Neuronal stem cell (in vitro differentiated cells): ENCODE data around the gene ARHGAP42.
A peak's percentile ranks its signal among the peaks of the same experiment; 100 is the strongest.

ENCODE experiments used
- DNase-seq: peaks from one replicate; pipeline ENCODE4 v3.0.0-alpha.2; 2013; ENCODE audit warnings: low spot score
- H2AFZ ChIP-seq: one replicate; pipeline ENCODE4 v1.6.1; 2013; ENCODE audit warnings: mild to moderate bottlenecking, low read length, inconsistent platforms
- H2AK5ac ChIP-seq: 2 replicates; pipeline ENCODE4 v1.6.1; 2013; ENCODE audit warnings: low read depth, mild to moderate bottlenecking, inconsistent platforms, low read length, moderate library complexity, mixed read lengths
- H2BK120ac ChIP-seq: 2 replicates; pipeline ENCODE4 v1.6.1; 2013; ENCODE audit warnings: low read depth, mild to moderate bottlenecking, inconsistent platforms, low read length, moderate library complexity, mixed read lengths
- H2BK12ac ChIP-seq: one replicate; pipeline ENCODE4 v1.6.1; 2013; ENCODE audit warnings: low read length, inconsistent platforms
- H2BK15ac ChIP-seq: 2 replicates; pipeline ENCODE4 v1.6.1; 2013; ENCODE audit warnings: mild to moderate bottlenecking, low read length, inconsistent platforms, mixed read lengths
- H2BK5ac ChIP-seq: one replicate; pipeline ENCODE4 v1.6.1; 2013; ENCODE audit warnings: inconsistent platforms, mild to moderate bottlenecking, low read length, moderate library complexity
- H3K14ac ChIP-seq: one replicate; pipeline ENCODE4 v1.6.1; 2013; ENCODE audit warnings: low read length, inconsistent platforms
- H3K18ac ChIP-seq: 2 replicates; pipeline ENCODE4 v1.6.1; 2013; ENCODE audit warnings: low read length, inconsistent platforms
- H3K23ac ChIP-seq: 2 replicates; pipeline ENCODE4 v1.6.1; 2013; ENCODE audit warnings: low read depth, mild to moderate bottlenecking, mixed read lengths, low read length, inconsistent platforms; ENCODE audit not compliant: poor library complexity
- H3K27ac ChIP-seq: replicated peaks from 3 replicates; pipeline ENCODE4 v1.5.1; 2013; ENCODE audit warnings: low read length, inconsistent platforms
- H3K27me3 ChIP-seq, 3 experiments: 2 replicates each; pipeline ENCODE4 v1.6.1; 2013; ENCODE audit warnings: low read length in 3 of 3, mild to moderate bottlenecking in 2 of 3, inconsistent platforms in 1 of 3, low read depth in 1 of 3, mixed read lengths in 1 of 3, moderate library complexity in 1 of 3; ENCODE audit not compliant: control insufficient read depth in 3 of 3, insufficient read depth in 3 of 3
- H3K36me3 ChIP-seq, 2 donors: replicated peaks in 1 of 2; 2 replicates each; pipeline ENCODE4 v1.6.1; 2013; ENCODE audit warnings: low read length in 2 of 2; ENCODE audit not compliant: control insufficient read depth in 2 of 2, insufficient read depth in 2 of 2
- H3K4ac ChIP-seq: 2 replicates; pipeline ENCODE4 v1.6.1; 2013; ENCODE audit warnings: inconsistent platforms, mild to moderate bottlenecking, low read length, moderate library complexity
- H3K4me1 ChIP-seq, 2 donors: 1 replicate in 1 of 2; 2 replicates in 1 of 2; pipeline ENCODE4 v1.6.1; 2013; ENCODE audit warnings: low read length in 2 of 2, low read depth in 1 of 2; ENCODE audit not compliant: control insufficient read depth in 2 of 2, insufficient read depth in 1 of 2
- H3K4me2 ChIP-seq: one replicate; pipeline ENCODE4 v1.6.1; 2013; ENCODE audit warnings: mild to moderate bottlenecking, low read length, inconsistent platforms; ENCODE audit not compliant: insufficient read depth, poor library complexity, severe bottlenecking
- H3K4me3 ChIP-seq, 2 donors: 2 replicates each; pipeline ENCODE4 v1.5.1; 2013; ENCODE audit warnings: low read length in 2 of 2, mild to moderate bottlenecking in 2 of 2, inconsistent platforms in 1 of 2, moderate library complexity in 1 of 2
- H3K79me1 ChIP-seq: one replicate; pipeline ENCODE4 v1.6.1; 2013; ENCODE audit warnings: low read depth, mild to moderate bottlenecking, inconsistent platforms, low read length, moderate library complexity
- H3K9ac ChIP-seq: one replicate; pipeline ENCODE4 v1.6.1; 2013; ENCODE audit warnings: mild to moderate bottlenecking, low read depth, low read length, inconsistent platforms; ENCODE audit not compliant: poor library complexity
- H3K9me3 ChIP-seq, 2 donors: replicated peaks in 1 of 2; 2 replicates each; pipeline versions ENCODE3 to v1.6.1; 2013; ENCODE audit warnings: low read length in 2 of 2, mild to moderate bottlenecking in 2 of 2, inconsistent platforms in 1 of 2, low read depth in 1 of 2, mixed read lengths in 1 of 2, moderate library complexity in 1 of 2; ENCODE audit not compliant: control insufficient read depth in 2 of 2, insufficient read depth in 1 of 2
- H4K8ac ChIP-seq: one replicate; pipeline ENCODE4 v1.6.1; 2013; ENCODE audit warnings: low read depth, mild to moderate bottlenecking, inconsistent platforms, low read length, moderate library complexity
- H4K91ac ChIP-seq: one replicate; pipeline ENCODE4 v1.6.1; 2013; ENCODE audit warnings: low read length, low read depth, mild to moderate bottlenecking, inconsistent platforms; ENCODE audit not compliant: poor library complexity
- WGBS, 2 donors: extraction: QIAGEN DNeasy Blood & Tissue Kit; methylation state at CpG; one replicate each; pipeline ENCODE4 v1.1.7; 2013; ENCODE audit warnings: missing lambda C conversion rate in 2 of 2, mixed read lengths in 1 of 2; ENCODE audit not compliant: insufficient read length in 2 of 2, insufficient replicate concordance in 1 of 2; ENCODE audit errors: extremely low coverage in 2 of 2; 5-methylcytosine and 5-hydroxymethylcytosine counted together

Gene ARHGAP42

GRCh38 chr11:100640071-100640470 is 47.0 kb upstream of the ARHGAP42 start:
- Histone ChIP-seq H3K14ac (no peak overlapping the region), H3K9ac (no peak overlapping the region), H2BK5ac (no peak overlapping the region), H4K8ac (no peak overlapping the region), H2AFZ (peak overlapping the region; percentile 33), H2BK120ac (no peak overlapping the region), H3K4me1 (peaks cover 3% of the 10 kb centered on the region in 2 donors), H3K9me3 (no peaks in the 10 kb centered on the region), H3K4me2 (no peak overlapping the region), H3K4me3 (no peak overlapping the region), H3K27me3 (no peaks in the 10 kb centered on the region), H2BK15ac (no peak overlapping the region), H3K18ac (no peak overlapping the region), H4K91ac (no peak overlapping the region), H2AK5ac (no peak overlapping the region), H3K4ac (no peak overlapping the region), H3K36me3 (no peaks in the 10 kb centered on the region), H3K79me1 (no peaks in the 10 kb centered on the region), H2BK12ac (no peak overlapping the region), H3K23ac (no peak overlapping the region), H3K27ac (no peak overlapping the region)
- no CpG with 5 or more reads among the region's 2 CpGs for WGBS, 2 donors
- no peak for DNase-seq

GRCh38 chr11:100640646-100641045 is 46.4 kb upstream of the ARHGAP42 start:
- no peak overlapping the region for H2BK15ac ChIP-seq
- H4K91ac ChIP-seq = no peak overlapping the region
- DNase-seq = no peak
- H3K9ac ChIP-seq = no peak overlapping the region
- H3K79me1 ChIP-seq = no peaks in the 10 kb centered on the region
- no peak overlapping the region for H3K18ac ChIP-seq
- H3K14ac ChIP-seq = no peak overlapping the region
- no peak overlapping the region for H3K4ac ChIP-seq
- no peak overlapping the region for H3K4me3 ChIP-seq
- peaks cover 3% of the 10 kb centered on the region in 2 donors for H3K4me1 ChIP-seq
- no peaks in the 10 kb centered on the region for H3K36me3 ChIP-seq
- H3K23ac ChIP-seq = no peak overlapping the region
- H3K4me2 ChIP-seq = no peak overlapping the region
- H3K9me3 ChIP-seq = no peaks in the 10 kb centered on the region
- no peak overlapping the region for H2BK12ac ChIP-seq
- no peak overlapping the region for H2AFZ ChIP-seq
- no CpG with 5 or more reads among the region's 1 CpG for WGBS, 2 donors
- no peak overlapping the region for H2BK120ac ChIP-seq
- no peak overlapping the region for H3K27ac ChIP-seq
- no peak overlapping the region for H2BK5ac ChIP-seq
- no peak overlapping the region for H2AK5ac ChIP-seq
- no peak overlapping the region for H4K8ac ChIP-seq
- no peaks in the 10 kb centered on the region for H3K27me3 ChIP-seq

- Histone ChIP-seq H3K23ac (no peak overlapping the region), H3K9ac (no peak overlapping the region), H3K79me1 (no peaks in the 10 kb centered on the region), H2BK15ac (no peak overlapping the region), H3K27me3 (no peaks in the 10 kb centered on the region), H3K14ac (no peak overlapping the region), H3K4me3 (no peak overlapping the region), H4K8ac (no peak overlapping the region), H2BK120ac (no peak overlapping the region), H3K18ac (no peak overlapping the region), H4K91ac (no peak overlapping the region), H3K27ac (no peak overlapping the region), H3K9me3 (no peaks in the 10 kb centered on the region), H3K36me3 (no peaks in the 10 kb centered on the region), H3K4ac (no peak overlapping the region), H3K4me2 (no peak overlapping the region), H2AK5ac (no peak overlapping the region), H2BK5ac (no peak overlapping the region), H2AFZ (no peak overlapping the region), H2BK12ac (no peak overlapping the region), H3K4me1 (peaks cover 3% of the 10 kb centered on the region in 2 donors)
- no peak for DNase-seq
- WGBS, 2 donors = no CpG with 5 or more reads among the region's 5 CpGs
These were observed 45.6 kb upstream of the ARHGAP42 start for GRCh38 chr11:100641456-100641855.

- H3K4ac ChIP-seq = no peak overlapping the region
- H4K8ac ChIP-seq = no peak overlapping the region
- H2BK5ac ChIP-seq = no peak overlapping the region
- WGBS, 2 donors = no CpG with 5 or more reads among the region's 2 CpGs
- H3K4me1 ChIP-seq = peaks cover 0 to 3% of the 10 kb centered on the region in 2 donors
- H2BK15ac ChIP-seq = no peak overlapping the region
- H3K9ac ChIP-seq = no peak overlapping the region
- H2BK12ac ChIP-seq = no peak overlapping the region
- no peak for DNase-seq
- H3K23ac ChIP-seq = no peak overlapping the region
- peaks cover 2 to 3% of the 10 kb centered on the region in 2 donors for H3K9me3 ChIP-seq
- no peak overlapping the region for H3K27ac ChIP-seq
- no peak overlapping the region for H2AK5ac ChIP-seq
- H3K27me3 ChIP-seq = no peaks in the 10 kb centered on the region
- no peak overlapping the region for H3K18ac ChIP-seq
- no peak overlapping the region for H2AFZ ChIP-seq
- no peak overlapping the region for H2BK120ac ChIP-seq
- no peaks in the 10 kb centered on the region for H3K79me1 ChIP-seq
- no peaks in the 10 kb centered on the region for H3K36me3 ChIP-seq
- H3K14ac ChIP-seq = no peak overlapping the region
- H3K4me2 ChIP-seq = no peak overlapping the region
- no peak overlapping the region for H3K4me3 ChIP-seq
- no peak overlapping the region for H4K91ac ChIP-seq
These were observed 40.5 kb upstream of the ARHGAP42 start for GRCh38 chr11:100646545-100646944.
